Stimulated activated effector memory CD8-positive, alpha-beta T cell treated with anti-CD3 and anti-CD28 coated beads, Interleukin-12 subunit alpha, Interleukin-12 subunit beta, amount 100 ng/mL, for 72 hours (primary cell): ENCODE results near the gene PIP4K2A.
A peak's percentile ranks its signal among the peaks of the same experiment; 100 is the strongest.

ENCODE experiments used
- ATAC-seq: fragments of 150-1000 bp; cut with Tn5 transposase; 2 replicates; pipeline ENCODE4 v1.10.0; 2021
- DNase-seq, 2 donors: peaks; one replicate each; pipeline ENCODE4 v3.0.0; 2021 to 2022; ENCODE audit warnings: low spot score in 2 of 2
- H3K27ac Mint-ChIP-seq: one replicate; pipeline ENCODE4 v1.8.0; 2022; ENCODE audit warnings: mild to moderate bottlenecking, mixed read lengths
- H3K36me3 Mint-ChIP-seq: one replicate; pipeline ENCODE4 v1.8.0; 2022; ENCODE audit warnings: mild to moderate bottlenecking, mixed read lengths
- H3K4me1 Mint-ChIP-seq: one replicate; pipeline ENCODE4 v1.8.0; 2022; ENCODE audit warnings: mixed read lengths
- H3K4me3 Mint-ChIP-seq: one replicate; pipeline ENCODE4 v1.8.0; 2022; ENCODE audit warnings: mild to moderate bottlenecking, mixed read lengths
- H3K9me3 Mint-ChIP-seq: one replicate; pipeline ENCODE4 v1.8.0; 2022; ENCODE audit warnings: mixed read lengths

PIP4K2A gene

GRCh38 chr10:22553452-22553995 is 160.9 kb downstream of the PIP4K2A start:
- H3K4me1 Mint-ChIP-seq = peaks cover 26% of the 10 kb centered on the region
- DNase-seq (no peak), ATAC-seq (no peak)
- peak overlapping the region; percentile 7 for H3K27ac Mint-ChIP-seq
- H3K4me3 Mint-ChIP-seq = no peak overlapping the region
- peaks cover 97% of the 10 kb centered on the region for H3K36me3 Mint-ChIP-seq
- no peaks in the 10 kb centered on the region for H3K9me3 Mint-ChIP-seq

GRCh38 chr10:22552888-22553378 is 161.4 kb downstream of the PIP4K2A start:
- no peaks in the 10 kb centered on the region for H3K9me3 Mint-ChIP-seq
- H3K4me1 Mint-ChIP-seq = peaks cover 26% of the 10 kb centered on the region
- H3K4me3 Mint-ChIP-seq = no peak overlapping the region
- H3K36me3 Mint-ChIP-seq = peaks cover 97% of the 10 kb centered on the region
- no peak for ATAC-seq
- no peak for DNase-seq
- H3K27ac Mint-ChIP-seq = peak overlapping the region; percentile 7

GRCh38 chr10:22551681-22552365 is 162.6 kb downstream of the PIP4K2A start:
- ATAC-seq (no peak), DNase-seq (no peak)
- peaks cover 30% of the 10 kb centered on the region for H3K4me1 Mint-ChIP-seq
- H3K36me3 Mint-ChIP-seq = peaks cover 97% of the 10 kb centered on the region
- H3K9me3 Mint-ChIP-seq = no peaks in the 10 kb centered on the region
- no peak overlapping the region for H3K4me3 Mint-ChIP-seq
- peak overlapping the region; percentile 80 for H3K27ac Mint-ChIP-seq

- peaks cover 100% of the 10 kb centered on the region for H3K36me3 Mint-ChIP-seq
- DNase-seq (peak; percentile 48 to 75), ATAC-seq (no peak)
- peaks cover 32% of the 10 kb centered on the region for H3K4me1 Mint-ChIP-seq
- no peak overlapping the region for H3K4me3 Mint-ChIP-seq
- H3K27ac Mint-ChIP-seq = peak overlapping the region; percentile 80
- H3K9me3 Mint-ChIP-seq = no peaks in the 10 kb centered on the region
These were observed 163.6 kb downstream of the PIP4K2A start for GRCh38 chr10:22550732-22551131.

DNA sequence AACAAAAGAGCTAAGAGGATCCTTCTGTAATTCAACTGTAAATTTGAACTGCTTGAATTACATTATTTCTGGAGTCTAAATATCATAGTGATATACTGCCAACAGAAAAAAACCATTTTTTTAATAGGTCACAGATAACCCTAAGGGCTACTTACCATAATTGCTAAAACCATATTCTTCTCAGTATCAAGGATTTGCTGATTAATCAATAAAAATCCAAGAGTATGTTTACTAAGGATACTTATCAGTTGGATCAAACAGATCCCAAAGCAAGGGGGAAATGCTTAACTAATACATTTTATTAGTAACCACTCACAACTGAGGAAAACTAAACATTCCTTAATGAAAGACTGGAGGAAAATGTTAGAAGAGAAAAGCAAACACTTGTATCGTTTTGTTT is 166.0 kb downstream of the PIP4K2A start:
- ATAC-seq (no peak), DNase-seq (no peak)
- H3K4me3 Mint-ChIP-seq = no peak overlapping the region
- H3K4me1 Mint-ChIP-seq = peaks cover 47% of the 10 kb centered on the region
- peak overlapping the region; percentile 94 for H3K27ac Mint-ChIP-seq
- H3K36me3 Mint-ChIP-seq = peaks cover 94% of the 10 kb centered on the region
- no peaks in the 10 kb centered on the region for H3K9me3 Mint-ChIP-seq

DNA sequence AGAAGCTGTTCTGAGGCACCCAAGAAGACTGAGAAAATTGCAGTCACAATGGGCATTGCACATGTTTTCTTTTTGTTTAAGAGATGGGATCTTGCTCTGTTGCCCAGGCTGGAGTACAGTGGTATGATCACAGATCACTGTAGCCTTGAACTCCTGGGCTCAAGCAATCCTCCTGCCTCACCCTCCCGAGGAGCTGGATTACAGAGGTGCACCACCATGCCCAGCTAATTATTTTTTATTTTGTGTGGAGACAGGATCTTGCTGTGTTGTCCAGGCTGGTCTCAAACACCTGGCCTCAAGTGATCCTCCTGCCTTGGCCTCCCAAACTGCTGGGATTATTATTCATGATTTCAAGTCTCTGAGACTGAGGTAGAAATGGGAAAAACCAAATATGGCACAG is 168.7 kb downstream of the PIP4K2A start:
- H3K9me3 Mint-ChIP-seq = no peaks in the 10 kb centered on the region
- H3K27ac Mint-ChIP-seq = peak overlapping the region; percentile 94
- no peak for DNase-seq

DNA sequence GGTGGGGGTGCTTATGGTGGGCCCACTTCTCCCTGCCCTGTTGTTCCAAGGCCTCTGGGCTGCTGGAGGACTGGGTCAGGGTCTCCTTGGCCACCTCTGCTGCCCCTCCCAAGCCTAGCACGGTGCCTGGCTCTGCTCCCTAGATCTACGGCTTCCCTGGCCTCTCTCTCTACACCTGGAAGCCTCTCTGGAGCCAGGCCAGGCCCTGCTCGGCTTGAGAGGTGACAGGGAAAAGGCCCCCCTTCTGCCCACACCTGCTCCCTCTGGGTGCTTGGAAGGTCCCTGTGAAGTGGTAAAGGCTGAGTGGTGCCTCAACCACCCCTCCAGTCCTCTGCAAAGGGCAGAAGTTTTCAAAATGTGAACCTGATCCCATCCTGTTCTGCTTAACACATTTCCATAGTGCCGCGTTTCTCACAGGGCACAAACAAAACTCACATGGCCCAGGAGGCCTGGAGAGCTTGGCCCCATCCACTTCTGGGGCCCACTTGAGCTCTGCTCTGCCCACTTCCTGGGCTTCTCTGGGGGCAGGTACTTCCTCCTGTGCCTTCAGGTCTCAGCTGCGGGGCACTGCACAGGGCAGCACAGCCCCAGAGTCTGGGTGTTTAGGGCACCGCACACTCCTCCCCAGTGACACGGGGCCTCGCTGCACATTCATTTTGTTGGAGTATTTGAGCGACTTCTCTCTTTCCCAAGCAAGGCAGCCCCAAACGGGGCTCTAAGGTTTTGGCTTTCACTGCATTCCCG is 169.9 kb downstream of the PIP4K2A start:
- peak overlapping the region; percentile 94 for H3K27ac Mint-ChIP-seq
- peaks cover 94% of the 10 kb centered on the region for H3K36me3 Mint-ChIP-seq
- H3K9me3 Mint-ChIP-seq = no peaks in the 10 kb centered on the region
- no peak overlapping the region for H3K4me3 Mint-ChIP-seq
- H3K4me1 Mint-ChIP-seq = peaks cover 34% of the 10 kb centered on the region
- ATAC-seq (peak; percentile 48), DNase-seq (no peak)

More for the DNA sequence above, 168.7 kb downstream of the PIP4K2A start:
- peaks cover 94% of the 10 kb centered on the region for H3K36me3 Mint-ChIP-seq
- no peak for ATAC-seq
- H3K4me3 Mint-ChIP-seq = no peak overlapping the region
- peaks cover 35% of the 10 kb centered on the region for H3K4me1 Mint-ChIP-seq

GRCh38 chr10:22542773-22543172 is 171.6 kb downstream of the PIP4K2A start:
- Mint-ChIP-seq H3K4me3 (no peak overlapping the region), H3K9me3 (no peaks in the 10 kb centered on the region), H3K36me3 (peaks cover 94% of the 10 kb centered on the region), H3K27ac (peak overlapping the region; percentile 94), H3K4me1 (peaks cover 35% of the 10 kb centered on the region)
- ATAC-seq (no peak), DNase-seq (no peak)

GRCh38 chr10:22541900-22542299 is 172.5 kb downstream of the PIP4K2A start:
- Mint-ChIP-seq H3K27ac (peak overlapping the region; percentile 94), H3K36me3 (peaks cover 94% of the 10 kb centered on the region), H3K4me3 (no peak overlapping the region), H3K4me1 (peaks cover 33% of the 10 kb centered on the region), H3K9me3 (no peaks in the 10 kb centered on the region)
- ATAC-seq = no peak
- no peak for DNase-seq

- ATAC-seq = peak; percentile 16
- Mint-ChIP-seq H3K27ac (peak overlapping the region; percentile 94), H3K36me3 (peaks cover 94% of the 10 kb centered on the region), H3K4me3 (no peak overlapping the region), H3K9me3 (no peaks in the 10 kb centered on the region), H3K4me1 (peaks cover 23% of the 10 kb centered on the region)
- no peak for DNase-seq
These were observed 174.6 kb downstream of the PIP4K2A start for GRCh38 chr10:22539579-22540298.

- Mint-ChIP-seq H3K4me3 (no peak overlapping the region), H3K9me3 (no peaks in the 10 kb centered on the region), H3K4me1 (peaks cover 12% of the 10 kb centered on the region), H3K27ac (peak overlapping the region; percentile 24), H3K36me3 (peaks cover 100% of the 10 kb centered on the region)
- ATAC-seq (no peak), DNase-seq (no peak)
These were observed 176.6 kb downstream of the PIP4K2A start for GRCh38 chr10:22537810-22538209.

DNA sequence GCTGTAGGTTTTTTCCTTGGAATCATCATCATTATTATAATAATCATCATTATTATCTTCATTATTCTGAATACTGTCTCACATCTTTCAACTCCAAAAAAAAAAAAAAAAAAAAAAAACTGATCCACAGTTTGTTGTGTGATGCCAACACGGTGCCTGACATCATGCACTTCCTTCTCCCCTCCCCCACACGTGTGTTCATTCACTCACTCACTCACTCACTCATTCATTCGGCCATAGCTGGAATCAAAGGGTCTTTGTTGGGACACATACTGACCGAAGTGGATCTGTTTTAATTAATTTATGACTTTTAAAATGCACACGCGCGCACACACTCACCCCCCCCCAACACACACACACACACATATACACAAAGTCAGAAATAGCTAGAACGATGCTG is 177.8 kb downstream of the PIP4K2A start:
- Mint-ChIP-seq H3K27ac (no peak overlapping the region), H3K9me3 (no peaks in the 10 kb centered on the region), H3K4me1 (peaks cover 9% of the 10 kb centered on the region), H3K36me3 (peaks cover 89% of the 10 kb centered on the region), H3K4me3 (no peak overlapping the region)
- no peak for ATAC-seq
- DNase-seq = no peak

DNA sequence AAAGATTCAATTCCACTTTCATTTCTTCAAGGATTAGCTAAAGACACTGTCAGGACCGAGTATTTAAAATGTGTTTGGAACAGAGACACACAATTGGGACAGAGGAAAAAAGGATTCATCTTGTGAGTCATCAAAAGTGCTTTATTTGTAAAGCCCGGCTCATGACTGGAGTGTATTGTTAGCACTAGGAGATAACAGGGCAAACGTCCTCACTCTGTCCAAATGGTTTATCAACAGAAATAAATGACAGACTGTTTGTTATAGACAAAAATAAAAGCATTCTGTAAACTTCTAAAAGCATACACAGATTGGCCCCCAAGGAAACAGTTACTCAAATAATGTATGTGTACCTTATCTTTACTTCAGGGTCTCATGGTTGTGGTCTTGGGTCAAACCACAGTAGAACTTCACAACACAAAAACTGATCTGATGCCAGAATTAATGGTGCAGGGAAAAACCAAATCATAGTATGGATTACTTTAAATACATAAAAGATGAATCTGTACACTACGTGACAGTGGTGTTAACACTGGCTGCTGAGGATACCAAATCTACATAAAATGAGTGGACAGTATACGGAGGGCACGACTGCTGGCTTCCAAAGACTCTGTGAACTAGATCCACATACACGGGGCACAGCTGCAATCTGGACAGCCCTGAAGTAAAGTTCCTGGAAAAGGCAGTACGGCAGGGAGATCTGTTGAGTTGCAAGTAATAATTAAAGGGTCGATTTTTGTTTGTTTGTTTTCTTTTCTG is 179.4 kb downstream of the PIP4K2A start:
- H3K27ac Mint-ChIP-seq = no peak overlapping the region
- peaks cover 6% of the 10 kb centered on the region for H3K4me1 Mint-ChIP-seq
- no peaks in the 10 kb centered on the region for H3K9me3 Mint-ChIP-seq
- ATAC-seq = no peak
- H3K4me3 Mint-ChIP-seq = no peak overlapping the region
- no peak for DNase-seq
- peaks cover 77% of the 10 kb centered on the region for H3K36me3 Mint-ChIP-seq

DNA sequence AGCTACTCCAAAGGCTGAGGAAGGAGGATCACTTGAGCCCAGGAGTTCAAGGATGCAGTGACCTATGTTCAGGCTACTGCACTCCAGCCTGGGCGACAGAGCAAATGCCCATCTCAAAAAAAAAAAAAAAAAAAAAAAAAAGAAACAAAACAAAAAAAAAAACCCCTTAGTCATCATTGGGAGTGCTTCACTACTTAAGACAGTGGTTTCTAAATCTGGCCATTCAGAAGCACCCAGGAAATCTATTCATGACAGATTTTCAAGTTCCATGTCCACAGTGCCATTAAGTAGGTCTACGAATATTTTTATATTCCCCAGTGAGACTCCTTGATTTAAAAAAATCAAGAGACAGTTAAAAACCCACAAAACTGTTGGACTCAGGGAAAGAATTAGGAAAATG is 182.9 kb downstream of the PIP4K2A start:
- no peak for ATAC-seq
- no peak overlapping the region for H3K4me3 Mint-ChIP-seq
- no peak overlapping the region for H3K27ac Mint-ChIP-seq
- no peak for DNase-seq
- H3K9me3 Mint-ChIP-seq = no peaks in the 10 kb centered on the region
- no peaks in the 10 kb centered on the region for H3K4me1 Mint-ChIP-seq
- H3K36me3 Mint-ChIP-seq = peaks cover 48% of the 10 kb centered on the region

- ATAC-seq = no peak
- no peak for DNase-seq
- Mint-ChIP-seq H3K4me1 (no peaks in the 10 kb centered on the region), H3K9me3 (no peaks in the 10 kb centered on the region), H3K36me3 (peaks cover 44% of the 10 kb centered on the region), H3K4me3 (no peak overlapping the region), H3K27ac (no peak overlapping the region)
These were observed 183.4 kb downstream of the PIP4K2A start for GRCh38 chr10:22531008-22531407.
